ENCODE data around the gene LRP3. TPM values are rescaled to one million over a fixed set of nuclear protein-coding genes. Genes with fewer than 3 reads are reported as not detected.

Gene LRP3
- total RNA-seq, 1 experiment from 2014 or later, result 20.4 TPM

- ATAC-seq (no peak), DNase-seq (no peak)
- Histone ChIP-seq H3K27me3 (ENCODE audit: low read length) (no peaks in the 10 kb centered on the region), H4K20me1 (ENCODE audit: low read length) (no peaks in the 10 kb centered on the region), H3K9me3 (ENCODE audit: low read length) (no peaks in the 10 kb centered on the region), H3K9me2 (replicated peaks; ENCODE audit: low read length) (no peaks in the 10 kb centered on the region), H2AFZ (ENCODE audit: low read length) (no peak overlapping the region), H3K79me2 (ENCODE audit: low read length) (no peaks in the 10 kb centered on the region), H3K4me1 (ENCODE audit: insufficient read depth, low read length) (no peaks in the 10 kb centered on the region), H3K27ac (ENCODE audit: low read length) (no peak overlapping the region), H3K4me3 (ENCODE audit: low read length) (no peak overlapping the region), H3K36me3 (ENCODE audit: low read depth, low read length) (no peaks in the 10 kb centered on the region), H3K9ac (ENCODE audit: low read length) (no peak overlapping the region), H3F3A (ENCODE audit: low read length, unreplicated experiment) (no peaks in the 10 kb centered on the region), H3K4me2 (ENCODE audit: low read length) (no peak overlapping the region)
- POLR2A ChIA-PET (ENCODE audit: unreplicated experiment), result no interaction called here
- TF ChIP-seq EZH2 (IDR thresholded peaks at IDR 0.05; ENCODE audit: low read length, unreplicated experiment) (no peak), CTCF (conservative IDR thresholded peaks at IDR 0.05; ENCODE audit: low read depth, low read length) (no peak), EZH2phosphoT487 (IDR thresholded peaks at IDR 0.05; ENCODE audit: borderline replicate concordance, low read length) (no peak)
- intact Hi-C loops (cut with micrococcal nuclease), result loop anchor here (10.0 kb wide), 1 partner anchor 47 kb away; no protein-coding TSS in a partner anchor
- CTCF ChIA-PET, result interaction anchor here (0.5 kb wide), 1 partner anchor 11 kb away, joined by 3 read pairs; no protein-coding TSS in a partner anchor
- BruUV-seq (replicated peaks), result no TSS peak
These were observed 53.3 kb downstream of the LRP3 start for GRCh38 chr19:33247441-33247819.

- Histone ChIP-seq H3K9ac (ENCODE audit: low read length) (no peak overlapping the region), H3K36me3 (ENCODE audit: low read depth, low read length) (no peaks in the 10 kb centered on the region), H3K79me2 (ENCODE audit: low read length) (no peaks in the 10 kb centered on the region), H3K9me3 (ENCODE audit: low read length) (no peaks in the 10 kb centered on the region), H2AFZ (ENCODE audit: low read length) (no peak overlapping the region), H3K27ac (ENCODE audit: low read length) (no peak overlapping the region), H3K9me2 (replicated peaks; ENCODE audit: low read length) (no peaks in the 10 kb centered on the region), H4K20me1 (ENCODE audit: low read length) (no peaks in the 10 kb centered on the region), H3F3A (ENCODE audit: low read length, unreplicated experiment) (no peaks in the 10 kb centered on the region), H3K4me2 (ENCODE audit: low read length) (no peak overlapping the region), H3K4me1 (ENCODE audit: insufficient read depth, low read length) (no peaks in the 10 kb centered on the region), H3K4me3 (ENCODE audit: low read length) (no peak overlapping the region), H3K27me3 (ENCODE audit: low read length) (no peaks in the 10 kb centered on the region)
- POLR2A ChIA-PET (ENCODE audit: unreplicated experiment), result no interaction called here
- no TSS peak for BruUV-seq (replicated peaks)
- CTCF ChIA-PET, result interaction anchor here (0.5 kb wide), 1 partner anchor 12 kb away, joined by 3 read pairs; no protein-coding TSS in a partner anchor
- intact Hi-C loops (cut with micrococcal nuclease), result loop anchor here (10.0 kb wide), 1 partner anchor 47 kb away; no protein-coding TSS in a partner anchor
- ATAC-seq, result no peak
- DNase-seq, result no peak
- TF ChIP-seq CTCF (conservative IDR thresholded peaks at IDR 0.05; ENCODE audit: low read depth, low read length), result no peak
- no peak for TF ChIP-seq EZH2 (IDR thresholded peaks at IDR 0.05; ENCODE audit: low read length, unreplicated experiment)
These were observed 54.0 kb downstream of the LRP3 start for GRCh38 chr19:33248104-33248503.

GRCh38 chr19:33248553-33248953 lies 54.4 kb downstream of the LRP3 start:
- ChIA-PET POLR2A (ENCODE audit: unreplicated experiment) (no interaction called here), CTCF (no interaction called here)
- Histone ChIP-seq H3K9ac (ENCODE audit: low read length) (no peak overlapping the region), H3F3A (ENCODE audit: low read length, unreplicated experiment) (no peaks in the 10 kb centered on the region), H3K27me3 (ENCODE audit: low read length) (no peaks in the 10 kb centered on the region), H3K9me2 (replicated peaks; ENCODE audit: low read length) (no peaks in the 10 kb centered on the region), H4K20me1 (ENCODE audit: low read length) (no peaks in the 10 kb centered on the region), H3K36me3 (ENCODE audit: low read depth, low read length) (no peaks in the 10 kb centered on the region), H2AFZ (ENCODE audit: low read length) (no peak overlapping the region), H3K4me3 (ENCODE audit: low read length) (no peak overlapping the region), H3K4me1 (ENCODE audit: insufficient read depth, low read length) (no peaks in the 10 kb centered on the region), H3K27ac (ENCODE audit: low read length) (no peak overlapping the region), H3K9me3 (ENCODE audit: low read length) (no peaks in the 10 kb centered on the region), H3K4me2 (ENCODE audit: low read length) (no peak overlapping the region), H3K79me2 (ENCODE audit: low read length) (no peaks in the 10 kb centered on the region)
- TF ChIP-seq CTCF (conservative IDR thresholded peaks at IDR 0.05; ENCODE audit: low read depth, low read length) (no peak), EZH2phosphoT487 (IDR thresholded peaks at IDR 0.05; ENCODE audit: borderline replicate concordance, low read length) (no peak), EZH2 (IDR thresholded peaks at IDR 0.05; ENCODE audit: low read length, unreplicated experiment) (no peak)
- BruUV-seq (replicated peaks), result no TSS peak
- ATAC-seq (no peak), DNase-seq (no peak)
- intact Hi-C loops (cut with micrococcal nuclease), result loop anchor here (10.0 kb wide), 1 partner anchor 46 kb away; no protein-coding TSS in a partner anchor
